NAMALWA (cell line): ENCODE measurements around the gene IRS2.
A peak's percentile ranks its signal among the peaks of the same experiment; 100 is the strongest.

Source experiments
- DNase-seq: peaks from one replicate; pipeline ENCODE4 v3.0.0-alpha.2; 2015; ENCODE audit warnings: low spot score

IRS2 gene

GRCh38 chr13:109802936-109803335, 16.6 kb upstream of the IRS2 start:
- DNase-seq: no peak

- no peak for DNase-seq
Measured at GRCh38 chr13:109795011-109795410, 8.6 kb upstream of the IRS2 start.

- no peak for DNase-seq
Measured at GRCh38 chr13:109794095-109794494, 7.7 kb upstream of the IRS2 start.

- DNase-seq: no peak
Measured at GRCh38 chr13:109792416-109793059, 6.2 kb upstream of the IRS2 start.

GRCh38 chr13:109790942-109791605, 4.7 kb upstream of the IRS2 start:
- DNase-seq: peak; percentile 89

GRCh38 chr13:109790086-109790485, 3.7 kb upstream of the IRS2 start:
- no peak for DNase-seq

GRCh38 chr13:109789262-109789661, 2.9 kb upstream of the IRS2 start:
- no peak for DNase-seq

GRCh38 chr13:109788372-109789111, 2.2 kb upstream of the IRS2 start:
- DNase-seq: peak; percentile 27

- peak; percentile 67 for DNase-seq
Measured at GRCh38 chr13:109787135-109787954, 962 bp upstream of the IRS2 start.

GRCh38 chr13:109785892-109786450, 412 bp downstream of the IRS2 start:
- DNase-seq: no peak

- DNase-seq: no peak
Measured at GRCh38 chr13:109785141-109785891, 1.1 kb downstream of the IRS2 start.

GRCh38 chr13:109784590-109785140, 1.7 kb downstream of the IRS2 start:
- no peak for DNase-seq

- DNase-seq: no peak
Measured at GRCh38 chr13:109783815-109784589, 2.4 kb downstream of the IRS2 start.

- no peak for DNase-seq
Measured at GRCh38 chr13:109783447-109783814, 3.0 kb downstream of the IRS2 start.

GRCh38 chr13:109782823-109783431, 3.5 kb downstream of the IRS2 start:
- DNase-seq: no peak

GRCh38 chr13:109782066-109782822, 4.1 kb downstream of the IRS2 start:
- no peak for DNase-seq

GRCh38 chr13:109781384-109782065, 4.9 kb downstream of the IRS2 start:
- DNase-seq: peak; percentile 18

- no peak for DNase-seq
Measured at GRCh38 chr13:109780845-109781383, 5.5 kb downstream of the IRS2 start.
